ENCODE results near the gene RNPC3. TPM values are rescaled to one million over a fixed set of nuclear protein-coding genes. Genes with fewer than 3 reads are reported as not detected.
"Not testable (repeated sequence)": the region's sequence is repeated elsewhere in the genome, so short reads cannot be mapped to it uniquely, and the experiment has no call there.

Gene RNPC3
- total RNA-seq, 6 donors from 2014 or later: 20.4 to 150 (median 48.4) TPM

- Histone ChIP-seq H3K27ac (peak overlapping the region in 3 of 4 donors; percentile 71 to 80 (median 79)), H3K9me3 (no peaks in the 10 kb centered on the region), H3K36me3 (peaks cover 0 to 5% (median 0%) of the 10 kb centered on the region in 4 donors), H3K4me3 (no peak overlapping the region), H3K4me1 (peaks cover 6 to 17% (median 9%) of the 10 kb centered on the region in 4 donors), H3K27me3 (no peaks in the 10 kb centered on the region)
- 77 to 83% methylated on average over 4 of the region's 4 CpGs for WGBS, 2 donors
- DNase-seq: no peak
- TF ChIP-seq POLR2A (IDR thresholded peaks at IDR 0.05) (no peak), EP300 (IDR thresholded peaks at IDR 0.05) (no peak), POLR2AphosphoS5 (IDR thresholded peaks at IDR 0.05) (no peak)
- TF ChIP-seq, protein P1, sequence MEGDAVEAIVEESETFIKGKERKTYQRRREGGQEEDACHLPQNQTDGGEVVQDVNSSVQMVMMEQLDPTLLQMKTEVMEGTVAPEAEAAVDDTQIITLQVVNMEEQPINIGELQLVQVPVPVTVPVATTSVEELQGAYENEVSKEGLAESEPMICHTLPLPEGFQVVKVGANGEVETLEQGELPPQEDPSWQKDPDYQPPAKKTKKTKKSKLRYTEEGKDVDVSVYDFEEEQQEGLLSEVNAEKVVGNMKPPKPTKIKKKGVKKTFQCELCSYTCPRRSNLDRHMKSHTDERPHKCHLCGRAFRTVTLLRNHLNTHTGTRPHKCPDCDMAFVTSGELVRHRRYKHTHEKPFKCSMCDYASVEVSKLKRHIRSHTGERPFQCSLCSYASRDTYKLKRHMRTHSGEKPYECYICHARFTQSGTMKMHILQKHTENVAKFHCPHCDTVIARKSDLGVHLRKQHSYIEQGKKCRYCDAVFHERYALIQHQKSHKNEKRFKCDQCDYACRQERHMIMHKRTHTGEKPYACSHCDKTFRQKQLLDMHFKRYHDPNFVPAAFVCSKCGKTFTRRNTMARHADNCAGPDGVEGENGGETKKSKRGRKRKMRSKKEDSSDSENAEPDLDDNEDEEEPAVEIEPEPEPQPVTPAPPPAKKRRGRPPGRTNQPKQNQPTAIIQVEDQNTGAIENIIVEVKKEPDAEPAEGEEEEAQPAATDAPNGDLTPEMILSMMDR (IDR thresholded peaks at IDR 0.05): no peak
- no peak for ATAC-seq (ENCODE audit: low FRiP score in 2 of 2)
These were observed 37.6 kb downstream of the RNPC3 start for GRCh38 chr1:103563056-103563455.

DNA sequence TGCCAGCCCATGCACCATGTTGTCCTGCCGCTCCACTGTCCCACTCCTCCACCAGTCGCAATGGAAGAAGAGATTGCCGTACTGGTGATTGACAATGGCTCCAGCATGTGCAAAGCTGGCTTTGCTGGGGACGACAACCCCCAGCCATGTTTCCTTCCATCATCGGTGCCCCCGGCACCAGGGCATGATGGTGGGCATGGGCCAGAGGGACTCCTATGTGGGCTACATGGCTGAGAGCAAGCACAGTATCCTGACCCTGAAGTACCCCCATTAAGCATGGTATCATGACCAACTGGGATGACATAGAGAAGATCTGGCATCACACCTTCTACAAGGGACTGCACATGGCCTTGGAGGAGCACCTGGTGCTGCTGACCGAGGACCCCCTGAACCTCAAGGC is 44.0 kb downstream of the RNPC3 start:
- H3K27ac ChIP-seq: no peak overlapping the region
- ATAC-seq (ENCODE audit: low FRiP score in 2 of 2) (no peak), DNase-seq (peak in 1 of 2 donors; percentile 14)
- no peaks in the 10 kb centered on the region for H3K9me3 ChIP-seq
- no peaks in the 10 kb centered on the region for H3K4me1 ChIP-seq
- no peak for TF ChIP-seq EP300 (IDR thresholded peaks at IDR 0.05)
- TF ChIP-seq, protein P1 (IDR thresholded peaks at IDR 0.05): no peak
- no peak for TF ChIP-seq POLR2AphosphoS5 (IDR thresholded peaks at IDR 0.05)
- no peak for TF ChIP-seq POLR2A (IDR thresholded peaks at IDR 0.05)
- no peaks in the 10 kb centered on the region for H3K27me3 ChIP-seq
- H3K36me3 ChIP-seq: peaks cover 0 to 19% (median 5%) of the 10 kb centered on the region in 4 donors
- 96 to 100% methylated on average over 2 to 7 of the region's 7 CpGs for WGBS, 2 donors
- H3K4me3 ChIP-seq: no peak overlapping the region

DNA sequence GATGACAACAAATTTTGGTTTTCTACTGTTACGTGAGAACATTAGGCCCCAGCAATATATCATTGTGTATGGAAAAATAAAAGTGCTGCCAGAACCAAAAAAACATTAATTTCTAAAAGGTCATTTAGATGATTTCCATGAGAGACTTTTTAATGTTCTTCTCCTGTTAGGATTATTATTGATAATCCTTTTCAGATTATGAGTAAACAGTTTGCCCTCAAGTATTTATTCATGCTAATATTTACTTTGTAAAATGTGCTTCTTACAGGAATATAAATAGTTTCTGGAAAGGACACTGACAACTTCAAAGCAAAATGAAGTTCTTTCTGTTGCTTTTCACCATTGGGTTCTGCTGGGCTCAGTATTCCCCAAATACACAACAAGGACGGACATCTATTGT is 45.8 kb downstream of the RNPC3 start, which contains the start of gene AMY2B:
Gene AMY2B, plus strand, starts transcription at position 301 of the 400 bp plus-strand sequence. Its CDS starts 14 bp downstream, at position 315.
- 88 to 92% methylated on average over 2 of the region's 2 CpGs for WGBS, 2 donors
- H3K9me3 ChIP-seq, DNase-seq: not testable (repeated sequence)

DNA sequence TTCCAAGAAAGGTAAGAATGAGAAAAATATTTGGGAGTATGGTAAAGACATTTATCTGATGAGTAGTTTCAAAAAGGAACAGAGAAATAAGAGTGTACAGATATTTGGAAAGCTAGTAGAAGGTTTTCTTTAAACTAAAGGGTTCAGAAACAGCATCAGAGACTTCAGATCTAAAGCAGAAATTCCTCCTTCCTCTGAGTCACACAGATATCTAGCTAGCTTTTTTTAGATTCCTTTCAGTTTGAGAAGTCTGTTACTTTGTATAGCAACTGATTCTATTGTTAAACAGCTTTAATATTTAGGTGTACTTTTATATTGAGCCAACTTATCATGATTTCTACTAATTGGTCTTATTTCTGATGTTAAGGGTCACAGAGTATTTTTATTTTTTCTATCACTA is 50.6 kb downstream of the RNPC3 start:
- Histone ChIP-seq H3K4me3 (no peak overlapping the region), H3K27me3 (no peaks in the 10 kb centered on the region), H3K9me3 (no peaks in the 10 kb centered on the region), H3K4me1 (no peaks in the 10 kb centered on the region), H3K36me3 (peaks cover 0 to 6% (median 0%) of the 10 kb centered on the region in 4 donors), H3K27ac (no peak overlapping the region)
- no peak for ATAC-seq (ENCODE audit: low FRiP score in 2 of 2)
- DNase-seq: no peak
- TF ChIP-seq POLR2A (IDR thresholded peaks at IDR 0.05): no peak
- TF ChIP-seq EP300 (IDR thresholded peaks at IDR 0.05): no peak
- TF ChIP-seq POLR2AphosphoS5 (IDR thresholded peaks at IDR 0.05): no peak
- TF ChIP-seq, protein P1 (IDR thresholded peaks at IDR 0.05): no peak

More for the DNA sequence above, 45.8 kb downstream of the RNPC3 start, which contains the start of gene AMY2B:
- H3K27me3 ChIP-seq; ATAC-seq (ENCODE audit: low FRiP score in 2 of 2); H3K27ac ChIP-seq; H3K4me3 ChIP-seq; H3K4me1 ChIP-seq: not testable (repeated sequence)
- H3K36me3 ChIP-seq: peaks cover 0 to 23% (median 5%) of the 10 kb centered on the region in 4 donors

- ATAC-seq (ENCODE audit: low FRiP score in 2 of 2); H3K4me1 ChIP-seq; H3K27me3 ChIP-seq; H3K27ac ChIP-seq; DNase-seq; H3K9me3 ChIP-seq; H3K36me3 ChIP-seq; H3K4me3 ChIP-seq: not testable (repeated sequence)
- WGBS, 2 donors: 93 to 95% methylated on average over 4 to 5 of the region's 5 CpGs
These were observed 51.3 kb downstream of the RNPC3 start for GRCh38 chr1:103576784-103577183.

- peak in 1 of 2 donors; percentile 49 for ATAC-seq (ENCODE audit: low FRiP score in 2 of 2)
- no peaks in the 10 kb centered on the region for H3K4me1 ChIP-seq
- no peak overlapping the region for H3K27ac ChIP-seq
- H3K36me3 ChIP-seq: no peaks in the 10 kb centered on the region
- H3K4me3 ChIP-seq: no peak overlapping the region
- DNase-seq: no peak
- no peak for TF ChIP-seq EP300 (IDR thresholded peaks at IDR 0.05)
- TF ChIP-seq, protein P1 (IDR thresholded peaks at IDR 0.05): no peak
- no peak for TF ChIP-seq POLR2A (IDR thresholded peaks at IDR 0.05)
- no peak for TF ChIP-seq POLR2AphosphoS5 (IDR thresholded peaks at IDR 0.05)
- no peaks in the 10 kb centered on the region for H3K9me3 ChIP-seq
- H3K27me3 ChIP-seq: no peaks in the 10 kb centered on the region
- WGBS, 2 donors: 29 to 30% methylated on average over 1 of the region's 1 CpG
These were observed 57.0 kb downstream of the RNPC3 start for GRCh38 chr1:103582464-103582863.

Measured in upper lobe of left lung (tissue), 6 donors.